ENCODE data around the gene PDK4. TPM values are rescaled to one million over a fixed set of nuclear protein-coding genes. Genes with fewer than 3 reads are reported as not detected.

The PDK4 gene
- 10 to 100 TPM; 11.1 to 27.6 TPM for total RNA-seq

- Histone ChIP-seq H3K36me3 (no peaks in the 10 kb centered on the region), H3K27ac (peak within 1 kb of the TSS; percentile 89), H3K9me3 (no peaks in the 10 kb centered on the region), H3K4me1 (no peaks in the 10 kb centered on the region), H3K4me3 (peak within 1 kb of the TSS; percentile 85), H3K9ac (ENCODE audit: low read depth in 2 of 2, low read length in 2 of 2) (peak within 1 kb of the TSS; percentile 98 to 99), H3K27me3 (no peaks in the 10 kb centered on the region)
- TF ChIP-seq CTCF (IDR thresholded peaks at IDR 0.05), result no peak
- DNase-seq, result peak; percentile 94
- intact Hi-C loops (cut with DNase I), result loop anchor here (5.0 to 10.0 kb wide), 2 partner anchors 49 to 78 kb away; no protein-coding TSS in a partner anchor
Observed at GRCh38 chr7:95596198-95597063, at the start of gene PDK4. TSS of gene PDK4 (minus strand) at chr7:95596516. CDS start at chr7:95596293, 223 bp downstream.

GRCh38 chr7:95642173-95642572 is 45.9 kb upstream of the PDK4 start:
- no peaks in the 10 kb centered on the region for H3K27me3 ChIP-seq
- no peak for DNase-seq
- no peaks in the 10 kb centered on the region for H3K9me3 ChIP-seq
- H3K4me1 ChIP-seq, result no peaks in the 10 kb centered on the region
- H3K27ac ChIP-seq, result no peak overlapping the region
- no peak overlapping the region for H3K9ac ChIP-seq (ENCODE audit: low read depth in 2 of 2, low read length in 2 of 2)
- H3K4me3 ChIP-seq, result no peak overlapping the region
- no peak for TF ChIP-seq CTCF (IDR thresholded peaks at IDR 0.05)
- intact Hi-C loops (cut with DNase I), result no loop called here
- H3K36me3 ChIP-seq, result no peaks in the 10 kb centered on the region

- Histone ChIP-seq H3K9ac (ENCODE audit: low read depth in 2 of 2, low read length in 2 of 2) (no peak overlapping the region), H3K36me3 (no peaks in the 10 kb centered on the region), H3K27ac (no peak overlapping the region), H3K4me1 (no peaks in the 10 kb centered on the region), H3K4me3 (no peak overlapping the region), H3K9me3 (no peaks in the 10 kb centered on the region), H3K27me3 (no peaks in the 10 kb centered on the region)
- intact Hi-C loops (cut with DNase I), result no loop called here
- DNase-seq, result no peak
- no peak for TF ChIP-seq CTCF (IDR thresholded peaks at IDR 0.05)
Observed at GRCh38 chr7:95636140-95636940, 40.0 kb upstream of the PDK4 start.

GRCh38 chr7:95632609-95633008 is 36.3 kb upstream of the PDK4 start:
- Histone ChIP-seq H3K9me3 (no peaks in the 10 kb centered on the region), H3K27ac (no peak overlapping the region), H3K27me3 (no peaks in the 10 kb centered on the region), H3K9ac (ENCODE audit: low read depth in 2 of 2, low read length in 2 of 2) (no peak overlapping the region), H3K4me1 (no peaks in the 10 kb centered on the region), H3K4me3 (no peak overlapping the region), H3K36me3 (no peaks in the 10 kb centered on the region)
- no peak for TF ChIP-seq CTCF (IDR thresholded peaks at IDR 0.05)
- intact Hi-C loops (cut with DNase I), result no loop called here
- DNase-seq, result no peak

- intact Hi-C loops (cut with DNase I), result no loop called here
- Histone ChIP-seq H3K9ac (ENCODE audit: low read depth in 2 of 2, low read length in 2 of 2) (no peak overlapping the region), H3K9me3 (no peaks in the 10 kb centered on the region), H3K4me3 (no peak overlapping the region), H3K27ac (no peak overlapping the region), H3K27me3 (no peaks in the 10 kb centered on the region), H3K4me1 (no peaks in the 10 kb centered on the region), H3K36me3 (no peaks in the 10 kb centered on the region)
- TF ChIP-seq CTCF (IDR thresholded peaks at IDR 0.05), result no peak
- DNase-seq, result no peak
Observed at GRCh38 chr7:95631527-95631926, 35.2 kb upstream of the PDK4 start.
